GM23248 (cell line): ENCODE measurements around the gene ROBO2.

Source experiments
- EZH2 ChIP-seq: fragments of 200-600 bp; sonication (generic); IDR thresholded peaks from 2 replicates; pipeline ENCODE4 v1.6.1; 2018; ENCODE audit warnings: antibody characterized with exemption, mild to moderate bottlenecking; ENCODE audit not compliant: insufficient read depth, poor library complexity, severe bottlenecking
- EZH2phosphoT487 ChIP-seq: fragments of 200-600 bp; sonication (generic); IDR thresholded peaks from 2 replicates; pipeline ENCODE4 v1.6.1; 2018; ENCODE audit warnings: antibody characterized with exemption, moderate library complexity, mild to moderate bottlenecking, low read depth; ENCODE audit not compliant: insufficient read depth

DNA sequence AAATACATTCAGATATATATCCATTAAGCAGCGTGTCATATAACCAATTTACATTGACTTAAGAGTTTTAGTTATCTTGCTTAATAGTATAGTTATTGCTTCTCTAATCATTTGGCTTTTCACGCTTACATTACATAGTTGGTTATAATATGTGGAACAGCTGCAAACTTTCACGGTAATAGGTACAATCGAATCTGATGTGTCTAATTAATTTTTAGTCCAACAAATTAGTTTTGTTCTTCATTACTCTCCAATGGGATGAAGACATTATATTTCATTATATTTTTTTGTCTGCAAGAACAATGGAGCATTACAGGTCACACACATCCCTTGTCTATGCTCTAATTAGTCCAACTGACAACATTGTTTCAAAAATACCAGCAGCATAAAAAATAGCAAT is 546.3 kb downstream of the ROBO2 start:
- TF ChIP-seq EZH2phosphoT487 (no peak), EZH2 (no peak)
